ENCODE measurements around the gene CLIP4. TPM values are rescaled to one million over a fixed set of nuclear protein-coding genes. Genes with fewer than 3 reads are reported as not detected.

CLIP4 gene
- total and polyA plus RNA-seq, 10 of the 15 experiments (the other 5 are each of a cell fraction or from before 2014, with no cell fraction given), result 5.5 to 34.9 (median 16.8) TPM

DNA sequence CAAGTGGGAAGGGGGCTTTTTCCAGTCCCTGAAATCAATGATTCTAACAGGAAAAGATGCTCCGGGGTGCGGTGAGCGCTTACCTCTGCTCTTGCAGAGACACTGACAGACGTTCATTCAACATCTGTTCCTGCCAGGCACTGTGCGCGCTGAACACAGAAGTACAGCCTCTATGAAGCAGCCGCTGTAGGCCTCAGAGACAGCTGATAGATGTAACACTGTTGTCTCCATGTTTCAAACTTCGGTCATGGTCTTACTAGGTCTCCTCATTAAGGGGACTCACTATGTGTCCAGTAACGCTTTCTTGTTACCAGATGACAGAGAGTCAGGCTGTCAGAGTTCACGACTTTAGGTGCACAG, 649 bp upstream of the CLIP4 start (continued):
- TF ChIP-seq, protein P1, sequence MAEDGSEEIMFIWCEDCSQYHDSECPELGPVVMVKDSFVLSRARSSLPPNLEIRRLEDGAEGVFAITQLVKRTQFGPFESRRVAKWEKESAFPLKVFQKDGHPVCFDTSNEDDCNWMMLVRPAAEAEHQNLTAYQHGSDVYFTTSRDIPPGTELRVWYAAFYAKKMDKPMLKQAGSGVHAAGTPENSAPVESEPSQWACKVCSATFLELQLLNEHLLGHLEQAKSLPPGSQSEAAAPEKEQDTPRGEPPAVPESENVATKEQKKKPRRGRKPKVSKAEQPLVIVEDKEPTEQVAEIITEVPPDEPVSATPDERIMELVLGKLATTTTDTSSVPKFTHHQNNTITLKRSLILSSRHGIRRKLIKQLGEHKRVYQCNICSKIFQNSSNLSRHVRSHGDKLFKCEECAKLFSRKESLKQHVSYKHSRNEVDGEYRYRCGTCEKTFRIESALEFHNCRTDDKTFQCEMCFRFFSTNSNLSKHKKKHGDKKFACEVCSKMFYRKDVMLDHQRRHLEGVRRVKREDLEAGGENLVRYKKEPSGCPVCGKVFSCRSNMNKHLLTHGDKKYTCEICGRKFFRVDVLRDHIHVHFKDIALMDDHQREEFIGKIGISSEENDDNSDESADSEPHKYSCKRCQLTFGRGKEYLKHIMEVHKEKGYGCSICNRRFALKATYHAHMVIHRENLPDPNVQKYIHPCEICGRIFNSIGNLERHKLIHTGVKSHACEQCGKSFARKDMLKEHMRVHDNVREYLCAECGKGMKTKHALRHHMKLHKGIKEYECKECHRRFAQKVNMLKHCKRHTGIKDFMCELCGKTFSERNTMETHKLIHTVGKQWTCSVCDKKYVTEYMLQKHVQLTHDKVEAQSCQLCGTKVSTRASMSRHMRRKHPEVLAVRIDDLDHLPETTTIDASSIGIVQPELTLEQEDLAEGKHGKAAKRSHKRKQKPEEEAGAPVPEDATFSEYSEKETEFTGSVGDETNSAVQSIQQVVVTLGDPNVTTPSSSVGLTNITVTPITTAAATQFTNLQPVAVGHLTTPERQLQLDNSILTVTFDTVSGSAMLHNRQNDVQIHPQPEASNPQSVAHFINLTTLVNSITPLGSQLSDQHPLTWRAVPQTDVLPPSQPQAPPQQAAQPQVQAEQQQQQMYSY (CRISPR knock-in tag; IDR thresholded peaks at IDR 0.05), result no peak

DNA sequence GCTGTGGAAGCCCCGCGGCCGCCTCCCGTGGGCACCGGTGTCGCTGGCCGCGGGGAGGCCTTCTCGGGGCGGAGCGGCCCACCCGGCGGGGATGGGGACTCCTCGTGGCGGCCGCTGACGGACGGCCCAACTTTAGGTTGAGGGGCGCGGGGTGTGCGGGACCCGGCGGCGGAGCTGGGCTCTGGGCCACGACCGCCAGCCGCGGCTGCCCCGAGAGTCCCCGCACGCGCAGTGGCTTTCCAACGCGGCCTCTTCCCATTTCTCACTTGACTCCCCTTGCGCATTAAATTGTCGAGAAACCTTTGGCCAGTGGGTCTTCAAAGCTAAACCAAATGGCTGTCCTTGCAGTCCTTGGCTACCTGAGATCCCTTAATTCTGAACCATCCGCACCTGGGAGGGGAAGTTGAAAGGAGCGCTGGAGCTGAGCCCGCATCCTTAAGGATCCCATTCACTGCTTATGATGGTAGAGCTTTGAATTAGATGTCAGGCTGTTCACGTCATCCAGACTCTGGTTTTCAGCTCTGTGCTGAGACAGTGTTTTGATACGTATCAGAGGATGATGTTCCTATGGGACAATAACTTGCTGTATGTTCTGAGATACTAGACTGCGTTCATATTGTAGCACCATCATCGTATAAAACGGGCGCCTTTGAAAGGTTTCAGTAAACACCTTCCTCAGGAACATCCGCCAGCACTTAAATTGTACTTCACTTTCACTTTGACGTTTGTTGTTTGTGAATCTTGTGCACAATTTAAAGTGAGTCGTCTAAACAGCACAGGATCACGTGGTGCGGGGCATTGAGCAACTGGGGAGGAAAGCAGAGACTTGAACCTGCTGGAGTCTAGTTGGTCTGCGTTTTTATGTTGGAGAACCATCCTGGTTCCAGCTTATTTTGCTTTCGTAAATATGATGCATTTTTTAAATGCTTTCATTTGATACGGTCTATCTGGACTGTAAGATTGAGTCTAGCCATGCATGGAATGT, 874 bp downstream of the CLIP4 start:
- ATAC-seq, result peak; percentile 64
- peak overlapping the region; percentile 86 for H3K4me3 ChIP-seq
- peak overlapping the region; percentile 85 for H3K9ac ChIP-seq (ENCODE audit: control insufficient read depth, insufficient read depth, low read length)
- SMC1A ChIA-PET (ENCODE audit: uncharacterized antibody, unreplicated experiment), result interaction anchor here (0.9 to 6.7 kb wide), 7 partner anchors 9 to 46 kb away, joined by 3 to 73 read pairs (median 6); no protein-coding TSS in a partner anchor
- FAIRE-seq, result peak; percentile 94
- RAD21 ChIA-PET (ENCODE audit: unreplicated experiment), result interaction anchor here (1.1 to 4.6 kb wide), 3 partner anchors 10 to 32 kb away, joined by 3 to 31 read pairs (median 9); no protein-coding TSS in a partner anchor
- peak overlapping the region; percentile 83 for H3K27ac ChIP-seq (ENCODE audit: control insufficient read depth, insufficient read depth)
- H4K20me1 ChIP-seq (ENCODE audit: control insufficient read depth, insufficient read depth), result no peaks in the 10 kb centered on the region
- WGBS (ENCODE audit: insufficient coverage, insufficient replicate concordance, low lambda C conversion rate, missing lambda C conversion rate), result 2% methylated on average over 40 of the region's 53 CpGs
- DNase-seq (ENCODE audit: low read depth, low spot score), result peak; percentile 78
- no peaks in the 10 kb centered on the region for H3K9me3 ChIP-seq (replicated peaks; ENCODE audit: control insufficient read depth, insufficient read depth, low read length)
- H3K79me2 ChIP-seq (ENCODE audit: control insufficient read depth, insufficient read depth, low read length), result peaks cover 20% of the 10 kb centered on the region
- H3K4me2 ChIP-seq (ENCODE audit: control insufficient read depth, insufficient read depth), result peak overlapping the region; percentile 52
- H2AFZ ChIP-seq (ENCODE audit: control insufficient read depth, low read depth, low read length), result peak overlapping the region; percentile 74
- no peaks in the 10 kb centered on the region for H3K36me3 ChIP-seq (ENCODE audit: control insufficient read depth in 2 of 2, insufficient read depth in 2 of 2, low read length in 1 of 2)
- in situ Hi-C loops (cut with MboI), result no loop called here
- CTCF ChIA-PET, result interaction anchor here (0.6 to 5.9 kb wide), 5 partner anchors 8 to 360 kb away, joined by 3 to 39 read pairs (median 3); no protein-coding TSS in a partner anchor
- BruUV-seq (replicated peaks), result TSS peak; percentile 85
- intact Hi-C loops (cut with micrococcal nuclease; ENCODE audit: unreplicated experiment), result loop anchor here (5.0 kb wide), 1 partner anchor 81 kb away; no protein-coding TSS in a partner anchor
- no peaks in the 10 kb centered on the region for H3K27me3 ChIP-seq (replicated peaks in 1 of 2; ENCODE audit: control insufficient read depth in 2 of 2, insufficient read depth in 2 of 2, low read length in 1 of 2)
- peaks cover 32% of the 10 kb centered on the region for H3K4me1 ChIP-seq (ENCODE audit: control insufficient read depth, insufficient read depth, low read length)
- POLR2A ChIA-PET, result interaction anchor here (0.6 to 2.5 kb wide), 4 partner anchors 10 to 46 kb away, joined by 3 to 21 read pairs (median 4); no protein-coding TSS in a partner anchor
- TF ChIP-seq GABPA (IDR thresholded peaks at IDR 0.05; ENCODE audit: low read depth) (peak; percentile 56; the same call in 1 of the 2 replicates), POLR2A (IDR thresholded peaks at IDR 0.05; ENCODE audit: low read depth, low read length) (peak; percentile 51; the same call in 1 of the 2 replicates), CBX5 (IDR thresholded peaks at IDR 0.05; ENCODE audit: low read depth) (no peak), CEBPB (IDR thresholded peaks at IDR 0.05; ENCODE audit: borderline replicate concordance in 1 of 2, low read depth in 2 of 2, low read length in 2 of 2) (peak in 1 of 2 experiments; percentile 71; a peak in 1 of 4 replicates), EP300 (IDR thresholded peaks at IDR 0.05; ENCODE audit: borderline replicate concordance in 1 of 2, control insufficient read depth in 1 of 2, low read depth in 2 of 2, low read length in 2 of 2) (no peak), HDGF (IDR thresholded peaks at IDR 0.05) (no peak), YBX1 (IDR thresholded peaks at IDR 0.05) (no peak)
- TF ChIP-seq, protein P2, sequence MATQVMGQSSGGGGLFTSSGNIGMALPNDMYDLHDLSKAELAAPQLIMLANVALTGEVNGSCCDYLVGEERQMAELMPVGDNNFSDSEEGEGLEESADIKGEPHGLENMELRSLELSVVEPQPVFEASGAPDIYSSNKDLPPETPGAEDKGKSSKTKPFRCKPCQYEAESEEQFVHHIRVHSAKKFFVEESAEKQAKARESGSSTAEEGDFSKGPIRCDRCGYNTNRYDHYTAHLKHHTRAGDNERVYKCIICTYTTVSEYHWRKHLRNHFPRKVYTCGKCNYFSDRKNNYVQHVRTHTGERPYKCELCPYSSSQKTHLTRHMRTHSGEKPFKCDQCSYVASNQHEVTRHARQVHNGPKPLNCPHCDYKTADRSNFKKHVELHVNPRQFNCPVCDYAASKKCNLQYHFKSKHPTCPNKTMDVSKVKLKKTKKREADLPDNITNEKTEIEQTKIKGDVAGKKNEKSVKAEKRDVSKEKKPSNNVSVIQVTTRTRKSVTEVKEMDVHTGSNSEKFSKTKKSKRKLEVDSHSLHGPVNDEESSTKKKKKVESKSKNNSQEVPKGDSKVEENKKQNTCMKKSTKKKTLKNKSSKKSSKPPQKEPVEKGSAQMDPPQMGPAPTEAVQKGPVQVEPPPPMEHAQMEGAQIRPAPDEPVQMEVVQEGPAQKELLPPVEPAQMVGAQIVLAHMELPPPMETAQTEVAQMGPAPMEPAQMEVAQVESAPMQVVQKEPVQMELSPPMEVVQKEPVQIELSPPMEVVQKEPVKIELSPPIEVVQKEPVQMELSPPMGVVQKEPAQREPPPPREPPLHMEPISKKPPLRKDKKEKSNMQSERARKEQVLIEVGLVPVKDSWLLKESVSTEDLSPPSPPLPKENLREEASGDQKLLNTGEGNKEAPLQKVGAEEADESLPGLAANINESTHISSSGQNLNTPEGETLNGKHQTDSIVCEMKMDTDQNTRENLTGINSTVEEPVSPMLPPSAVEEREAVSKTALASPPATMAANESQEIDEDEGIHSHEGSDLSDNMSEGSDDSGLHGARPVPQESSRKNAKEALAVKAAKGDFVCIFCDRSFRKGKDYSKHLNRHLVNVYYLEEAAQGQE (IDR thresholded peaks at IDR 0.05; ENCODE audit: low read depth, low read length), result no peak
- TF ChIP-seq, protein P3, sequence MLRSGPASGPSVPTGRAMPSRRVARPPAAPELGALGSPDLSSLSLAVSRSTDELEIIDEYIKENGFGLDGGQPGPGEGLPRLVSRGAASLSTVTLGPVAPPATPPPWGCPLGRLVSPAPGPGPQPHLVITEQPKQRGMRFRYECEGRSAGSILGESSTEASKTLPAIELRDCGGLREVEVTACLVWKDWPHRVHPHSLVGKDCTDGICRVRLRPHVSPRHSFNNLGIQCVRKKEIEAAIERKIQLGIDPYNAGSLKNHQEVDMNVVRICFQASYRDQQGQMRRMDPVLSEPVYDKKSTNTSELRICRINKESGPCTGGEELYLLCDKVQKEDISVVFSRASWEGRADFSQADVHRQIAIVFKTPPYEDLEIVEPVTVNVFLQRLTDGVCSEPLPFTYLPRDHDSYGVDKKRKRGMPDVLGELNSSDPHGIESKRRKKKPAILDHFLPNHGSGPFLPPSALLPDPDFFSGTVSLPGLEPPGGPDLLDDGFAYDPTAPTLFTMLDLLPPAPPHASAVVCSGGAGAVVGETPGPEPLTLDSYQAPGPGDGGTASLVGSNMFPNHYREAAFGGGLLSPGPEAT (IDR thresholded peaks at IDR 0.05; ENCODE audit: low read depth), result 0 out of 2 replicates have a peak, but pooled peaks have one; percentile 36

All from GM12878 (cell line).